Measurements from ENCODE around the gene SARM1. TPM values are rescaled to one million over a fixed set of nuclear protein-coding genes. Genes with fewer than 3 reads are reported as not detected.

The SARM1 gene
- total RNA-seq, 1 donor from 2014 or later: 10.1 TPM

- intact Hi-C loops (cut with DNase I): no loop called here
- DNase-seq (ENCODE audit: extremely low spot score in 2 of 2): no peak
- H3K27ac ChIP-seq: no peak overlapping the region
- peaks cover 0 to 17% of the 10 kb centered on the region in 2 donors for H3K36me3 ChIP-seq
- H3K9me3 ChIP-seq: no peaks in the 10 kb centered on the region
- no peaks in the 10 kb centered on the region for H3K27me3 ChIP-seq
- H3K4me1 ChIP-seq: no peaks in the 10 kb centered on the region
- no peak overlapping the region for H3K4me3 ChIP-seq
- TF ChIP-seq CTCF (IDR thresholded peaks at IDR 0.05) (no peak), POLR2AphosphoS5 (IDR thresholded peaks at IDR 0.05; ENCODE audit: insufficient read depth in 1 of 2, low read depth in 1 of 2) (no peak), POLR2A (IDR thresholded peaks at IDR 0.05) (no peak)
Measured at GRCh38 chr17:28366605-28367004, 4.9 kb upstream of the SARM1 start.

- intact Hi-C loops (cut with DNase I): no loop called here
- H3K4me1 ChIP-seq: peaks cover 7% of the 10 kb centered on the region
Measured at GRCh38 chr17:28367641-28368305, 3.7 kb upstream of the SARM1 start.

GRCh38 chr17:28368306-28368831 lies 3.1 kb upstream of the SARM1 start:
- intact Hi-C loops (cut with DNase I): no loop called here
- DNase-seq (ENCODE audit: extremely low spot score in 2 of 2): no peak
- H3K27ac ChIP-seq: no peak overlapping the region
- H3K36me3 ChIP-seq: peaks cover 0 to 6% of the 10 kb centered on the region in 2 donors
- no peaks in the 10 kb centered on the region for H3K27me3 ChIP-seq
- H3K4me3 ChIP-seq: no peak overlapping the region
- peaks cover 13% of the 10 kb centered on the region for H3K4me1 ChIP-seq
- TF ChIP-seq POLR2A (IDR thresholded peaks at IDR 0.05) (no peak), CTCF (IDR thresholded peaks at IDR 0.05) (no peak), POLR2AphosphoS5 (IDR thresholded peaks at IDR 0.05; ENCODE audit: insufficient read depth in 1 of 2, low read depth in 1 of 2) (no peak)
- no peaks in the 10 kb centered on the region for H3K9me3 ChIP-seq

More at GRCh38 chr17:28367641-28368305, 3.7 kb upstream of the SARM1 start:
- Histone ChIP-seq H3K27ac (no peak overlapping the region), H3K4me3 (no peak overlapping the region), H3K9me3 (no peaks in the 10 kb centered on the region), H3K27me3 (no peaks in the 10 kb centered on the region), H3K36me3 (peaks cover 0 to 12% of the 10 kb centered on the region in 2 donors)
- TF ChIP-seq POLR2A (IDR thresholded peaks at IDR 0.05) (no peak), POLR2AphosphoS5 (IDR thresholded peaks at IDR 0.05; ENCODE audit: insufficient read depth in 1 of 2, low read depth in 1 of 2) (no peak), CTCF (IDR thresholded peaks at IDR 0.05) (no peak)
- no peak for DNase-seq (ENCODE audit: extremely low spot score in 2 of 2)

- Histone ChIP-seq H3K9me3 (no peaks in the 10 kb centered on the region), H3K36me3 (no peaks in the 10 kb centered on the region), H3K4me1 (peaks cover 17% of the 10 kb centered on the region), H3K27ac (no peak overlapping the region), H3K27me3 (no peaks in the 10 kb centered on the region), H3K4me3 (no peak overlapping the region)
- no peak for DNase-seq (ENCODE audit: extremely low spot score in 2 of 2)
- intact Hi-C loops (cut with DNase I): no loop called here
- TF ChIP-seq CTCF (IDR thresholded peaks at IDR 0.05) (no peak), POLR2A (IDR thresholded peaks at IDR 0.05) (no peak), POLR2AphosphoS5 (IDR thresholded peaks at IDR 0.05; ENCODE audit: insufficient read depth in 1 of 2, low read depth in 1 of 2) (no peak)
Measured at GRCh38 chr17:28368915-28369683, 2.4 kb upstream of the SARM1 start.

- intact Hi-C loops (cut with DNase I): no loop called here
- no peak for DNase-seq (ENCODE audit: extremely low spot score in 2 of 2)
- Histone ChIP-seq H3K9me3 (no peaks in the 10 kb centered on the region), H3K27me3 (no peaks in the 10 kb centered on the region), H3K36me3 (no peaks in the 10 kb centered on the region), H3K27ac (no peak overlapping the region), H3K4me1 (peaks cover 17% of the 10 kb centered on the region), H3K4me3 (no peak overlapping the region)
- TF ChIP-seq CTCF (IDR thresholded peaks at IDR 0.05) (no peak), POLR2A (IDR thresholded peaks at IDR 0.05) (no peak), POLR2AphosphoS5 (IDR thresholded peaks at IDR 0.05; ENCODE audit: insufficient read depth in 1 of 2, low read depth in 1 of 2) (no peak)
Measured at GRCh38 chr17:28369684-28370034, 1.8 kb upstream of the SARM1 start.

Measured in vagina (tissue), 2 donors.